HG03571 (cell line): ENCODE results near the gene TEDC1.

ENCODE experiments used
- ATAC-seq: cut with Tn5 transposase; IDR thresholded peaks from one replicate; pipeline ENCODE4 v1.9.1; 2021; ENCODE audit not compliant: unreplicated experiment

The TEDC1 gene

GRCh38 chr14:105519946-105520698 lies 29.1 kb downstream of the TEDC1 start:
- ATAC-seq: no peak

GRCh38 chr14:105525326-105525725 lies 34.3 kb downstream of the TEDC1 start:
- ATAC-seq: no peak

GRCh38 chr14:105525861-105526775 lies 35.1 kb downstream of the TEDC1 start, which contains the start of gene TMEM121:
Gene TMEM121, plus strand, starts transcription at chr14:105526583. Its CDS starts 2,252 bp downstream, at chr14:105528835.
- no peak for ATAC-seq

GRCh38 chr14:105526776-105527380 lies 35.8 kb downstream of the TEDC1 start:
- ATAC-seq: no peak

- no peak for ATAC-seq
Observed at GRCh38 chr14:105527381-105527825, 36.4 kb downstream of the TEDC1 start.

- ATAC-seq: no peak
Observed at GRCh38 chr14:105527826-105528585, 37.0 kb downstream of the TEDC1 start.

- no peak for ATAC-seq
Observed at GRCh38 chr14:105528586-105529318, 37.7 kb downstream of the TEDC1 start.

GRCh38 chr14:105529319-105529568 lies 38.2 kb downstream of the TEDC1 start:
- no peak for ATAC-seq

GRCh38 chr14:105529569-105530284 lies 38.7 kb downstream of the TEDC1 start:
- ATAC-seq: no peak

- ATAC-seq: no peak
Observed at GRCh38 chr14:105530285-105531087, 39.4 kb downstream of the TEDC1 start.

GRCh38 chr14:105531088-105531893 lies 40.2 kb downstream of the TEDC1 start:
- ATAC-seq: no peak

GRCh38 chr14:105531894-105532623 lies 41.0 kb downstream of the TEDC1 start:
- ATAC-seq: no peak

- ATAC-seq: no peak
Observed at GRCh38 chr14:105532735-105533141, 41.7 kb downstream of the TEDC1 start.

- ATAC-seq: no peak
Observed at GRCh38 chr14:105533391-105533790, 42.3 kb downstream of the TEDC1 start.

GRCh38 chr14:105533811-105534498 lies 42.9 kb downstream of the TEDC1 start:
- no peak for ATAC-seq

GRCh38 chr14:105534586-105534985 lies 43.5 kb downstream of the TEDC1 start:
- no peak for ATAC-seq

GRCh38 chr14:105536051-105536450 lies 45.0 kb downstream of the TEDC1 start:
- ATAC-seq: no peak
